GM12878 (cell line): ENCODE measurements around the gene GTSF1L. TPM values are rescaled to one million over a fixed set of nuclear protein-coding genes. Genes with fewer than 3 reads are reported as not detected.
A peak's percentile ranks its signal among the peaks of the same experiment; 100 is the strongest.

Experiments
- BHLHE40 ChIP-seq, 2 experiments: fragments of 450-650 bp in 1 of 2; IDR thresholded peaks; 2 replicates each; pipeline ENCODE4 v1.6.1; 2011 to 2017; ENCODE audit warnings: low read depth in 2 of 2, borderline replicate concordance in 1 of 2, improper control_type of control experiment in 1 of 2, low read length in 1 of 2, mild to moderate bottlenecking in 1 of 2
- BMI1 ChIP-seq: fragments of 450-650 bp; IDR thresholded peaks from 2 replicates; pipeline ENCODE4 v1.6.1; 2016; ENCODE audit warnings: mild to moderate bottlenecking, moderate library complexity, borderline replicate concordance
- CREB1 ChIP-seq: IDR thresholded peaks from 2 replicates; pipeline ENCODE4 v1.6.1; 2012; ENCODE audit warnings: low read depth, mild to moderate bottlenecking, inconsistent platforms
- CUX1 ChIP-seq: IDR thresholded peaks from 2 replicates; pipeline ENCODE4 v1.6.1; 2012; ENCODE audit warnings: improper control_type of control experiment, low read depth, low read length; ENCODE audit not compliant: insufficient replicate concordance
- FOXK2 ChIP-seq: fragments of 450-650 bp; IDR thresholded peaks from 2 replicates; pipeline ENCODE4 v1.6.1; 2017; ENCODE audit warnings: mild to moderate bottlenecking, moderate library complexity
- GABPA ChIP-seq: IDR thresholded peaks from 2 replicates; pipeline ENCODE4 v1.6.1; 2014; ENCODE audit warnings: antibody characterized with exemption, low read depth, mild to moderate bottlenecking, inconsistent platforms
- HCFC1 ChIP-seq: fragments of 150-350 bp; IDR thresholded peaks from 2 replicates; pipeline ENCODE4 v1.6.1; 2014; ENCODE audit warnings: low read length
- HDAC2 ChIP-seq: fragments of 200-600 bp; sonication (generic); IDR thresholded peaks from 2 replicates; pipeline ENCODE4 v1.6.1; 2017
- IKZF2 ChIP-seq, 2 experiments: fragments of 450-650 bp; IDR thresholded peaks; 2 replicates each; pipeline ENCODE4 v1.6.1; 2017; ENCODE audit warnings: mild to moderate bottlenecking in 2 of 2, moderate library complexity in 2 of 2
- IRF4 ChIP-seq: IDR thresholded peaks from 2 replicates; pipeline ENCODE4 v1.6.1; 2011; ENCODE audit warnings: low read depth, low read length
- KDM1A ChIP-seq: fragments of 200-600 bp; sonication (generic); IDR thresholded peaks from 2 replicates; pipeline ENCODE4 v1.6.1; 2016; ENCODE audit warnings: borderline replicate concordance
- NFIC ChIP-seq: IDR thresholded peaks from 2 replicates; pipeline ENCODE4 v1.6.1; 2012; ENCODE audit warnings: low read depth, mild to moderate bottlenecking, inconsistent platforms, low read length, moderate library complexity
- NRF1 ChIP-seq: conservative IDR thresholded peaks from 2 replicates; pipeline ENCODE4 v1.6.1; 2011; ENCODE audit warnings: mild to moderate bottlenecking, low read depth, low read length, improper control_type of control experiment
- PBX3 ChIP-seq: IDR thresholded peaks from 2 replicates; pipeline ENCODE4 v1.6.1; 2011; ENCODE audit warnings: mild to moderate bottlenecking, low read depth, low read length, moderate library complexity; ENCODE audit not compliant: insufficient replicate concordance
- POU2F2 ChIP-seq: IDR thresholded peaks from 3 replicates; pipeline ENCODE4 v1.6.1; 2011; ENCODE audit warnings: low read depth, mild to moderate bottlenecking, low read length, borderline replicate concordance
- RAD51 ChIP-seq: fragments of 450-650 bp; IDR thresholded peaks from 2 replicates; pipeline ENCODE4 v1.6.1; 2016; ENCODE audit warnings: moderate library complexity, mild to moderate bottlenecking, inconsistent platforms
- RFX5 ChIP-seq: IDR thresholded peaks from 2 replicates; pipeline ENCODE4 v1.6.1; 2011; ENCODE audit warnings: low read depth, low read length, improper control_type of control experiment
- SIN3A ChIP-seq: IDR thresholded peaks from 2 replicates; pipeline ENCODE4 v1.6.1; 2012; ENCODE audit warnings: low read depth, low read length, improper control_type of control experiment
- TBL1XR1 ChIP-seq: IDR thresholded peaks from 2 replicates; pipeline ENCODE4 v1.6.1; 2012; ENCODE audit warnings: low read depth, low read length, improper control_type of control experiment
- ZBED1 ChIP-seq: IDR thresholded peaks from 2 replicates; pipeline ENCODE4 v1.6.1; 2016; ENCODE audit warnings: borderline replicate concordance
- ZNF217 ChIP-seq: fragments of 450-650 bp; IDR thresholded peaks from 2 replicates; pipeline ENCODE4 v1.6.1; 2017; ENCODE audit warnings: antibody characterized with exemption, mild to moderate bottlenecking
- ZNF24 ChIP-seq: fragments of 450-650 bp; IDR thresholded peaks from 2 replicates; pipeline ENCODE4 v1.6.1; 2017; ENCODE audit warnings: antibody characterized with exemption, mild to moderate bottlenecking
- ZNF687 ChIP-seq: fragments of 450-650 bp; IDR thresholded peaks from 2 replicates; pipeline ENCODE4 v1.6.1; 2017; ENCODE audit warnings: mild to moderate bottlenecking, moderate library complexity
- polyA plus RNA-seq, 11 experiments: library from polyadenylated mRNA; depleted of rRNA in 4 of 11; unstranded in 6 of 11; stranded (reverse) in 5 of 11; fragments of >200 nt; fragmentation: Nextera tagmentation in 4 of 11; fragmentation: Illumina TruSeq in 1 of 11; extraction: Ambion mirVana in 4 of 11; extraction: Trizol in 1 of 11; gene quantifications; 1 replicate in 1 of 11; 2 replicates in 10 of 11; pipeline versions ENCODE4 v1.2.1 to v1.2.3, GENCODE V29; 2011 to 2016; ENCODE audit warnings: inconsistent platforms in 2 of 11, missing spikeins in 2 of 11, low read depth in 1 of 11
- total RNA-seq, 4 experiments: library from RNA; depleted of rRNA in 3 of 4; stranded (reverse); fragments of >200 nt in 3 of 4; fragmentation: Illumina TruSeq in 1 of 4; extraction: Trizol in 1 of 4; gene quantifications; 2 replicates each; pipeline versions ENCODE4 v1.2.1 to v1.2.3, GENCODE V29; 2013 to 2021

The GTSF1L gene
- total and polyA plus RNA-seq, 10 of the 15 experiments (the other 5 are each of a cell fraction or from before 2014, with no cell fraction given): 0.56 to 2.4 (median 1.3) TPM

GRCh38 chr20:43749734-43750294 lies 23.0 kb upstream of the GTSF1L start (continued):
- TF ChIP-seq CUX1 (no peak), ZNF687 (peak; percentile 59; the same call in 1 of the 2 replicates), RAD51 (no peak), POU2F2 (peak; percentile 65; the same call in 1 of the 3 replicates), SIN3A (no peak), GABPA (no peak), PBX3 (no peak), HCFC1 (no peak), NRF1 (no peak), RFX5 (no peak), FOXK2 (no peak), BHLHE40 (IDR thresholded peaks at IDR 0.05; ENCODE audit: borderline replicate concordance in 1 of 2, low read depth in 2 of 2, low read length in 1 of 2) (peak; percentile 43 to 55; a peak in 3 of 4 replicates), ZNF24 (0 out of 2 replicates have a peak, but pooled peaks have one; percentile 33), BMI1 (no peak), HDAC2 (no peak), CREB1 (no peak), IRF4 (peak; percentile 52; the same call in 1 of the 2 replicates), ZBED1 (no peak), ZNF217 (no peak), NFIC (no peak), TBL1XR1 (peak; percentile 41; the same call in 1 of the 2 replicates), KDM1A (no peak), IKZF2 (IDR thresholded peaks at IDR 0.05) (peak; percentile 63 to 77; a peak in 2 of 4 replicates)
